Type B pancreatic cell (in vitro differentiated cells): ENCODE measurements around the gene SMARCD1. TPM values are rescaled to one million over a fixed set of nuclear protein-coding genes. Genes with fewer than 3 reads are reported as not detected.
A peak's percentile ranks its signal among the peaks of the same experiment; 100 is the strongest.

ENCODE experiments used
- DNase-seq: peaks from one replicate; pipeline ENCODE4 v3.0.0; 2021; ENCODE audit warnings: mixed read lengths; ENCODE audit not compliant: unreplicated experiment; ENCODE audit errors: extremely low spot score
- H3K27ac Mint-ChIP-seq: 2 replicates; pipeline ENCODE4 v1.8.0; 2021; ENCODE audit warnings: mild to moderate bottlenecking, mixed read lengths
- H3K27me3 Mint-ChIP-seq: 2 replicates; pipeline ENCODE4 v1.8.0; 2021; ENCODE audit warnings: mixed read lengths
- H3K36me3 Mint-ChIP-seq: 2 replicates; pipeline ENCODE4 v1.8.0; 2021; ENCODE audit warnings: mixed read lengths
- H3K4me1 Mint-ChIP-seq: one replicate; pipeline ENCODE4 v1.8.0; 2021; ENCODE audit warnings: mixed read lengths; ENCODE audit not compliant: unreplicated experiment
- H3K4me3 Mint-ChIP-seq: 2 replicates; pipeline ENCODE4 v1.8.0; 2021; ENCODE audit warnings: mild to moderate bottlenecking, mixed read lengths
- H3K9me3 Mint-ChIP-seq: 2 replicates; pipeline ENCODE4 v1.8.0; 2021; ENCODE audit warnings: mixed read lengths
- total RNA-seq: library from RNA; stranded (reverse); gene quantifications from 2 replicates; pipeline ENCODE4 v1.2.1, GENCODE V29; 2021; ENCODE audit warnings: low replicate concordance
- TF ChIP-seq, protein P1 (sequence below): fragments of 200-600 bp; sonication (generic); conservative IDR thresholded peaks from 2 replicates; pipeline ENCODE4 v1.5.0; 2021; ENCODE audit warnings: antibody characterized with exemption, mild to moderate bottlenecking

The SMARCD1 gene
- total RNA-seq, 1 donor from 2014 or later: 100 TPM

GRCh38 chr12:50052964-50053363, 32.2 kb upstream of the SMARCD1 start:
- no peaks in the 10 kb centered on the region for H3K9me3 Mint-ChIP-seq
- DNase-seq: peak; percentile 56
- no peaks in the 10 kb centered on the region for H3K36me3 Mint-ChIP-seq
- peaks cover 64% of the 10 kb centered on the region for H3K27me3 Mint-ChIP-seq
- H3K27ac Mint-ChIP-seq: no peak overlapping the region
- TF ChIP-seq, protein P1, sequence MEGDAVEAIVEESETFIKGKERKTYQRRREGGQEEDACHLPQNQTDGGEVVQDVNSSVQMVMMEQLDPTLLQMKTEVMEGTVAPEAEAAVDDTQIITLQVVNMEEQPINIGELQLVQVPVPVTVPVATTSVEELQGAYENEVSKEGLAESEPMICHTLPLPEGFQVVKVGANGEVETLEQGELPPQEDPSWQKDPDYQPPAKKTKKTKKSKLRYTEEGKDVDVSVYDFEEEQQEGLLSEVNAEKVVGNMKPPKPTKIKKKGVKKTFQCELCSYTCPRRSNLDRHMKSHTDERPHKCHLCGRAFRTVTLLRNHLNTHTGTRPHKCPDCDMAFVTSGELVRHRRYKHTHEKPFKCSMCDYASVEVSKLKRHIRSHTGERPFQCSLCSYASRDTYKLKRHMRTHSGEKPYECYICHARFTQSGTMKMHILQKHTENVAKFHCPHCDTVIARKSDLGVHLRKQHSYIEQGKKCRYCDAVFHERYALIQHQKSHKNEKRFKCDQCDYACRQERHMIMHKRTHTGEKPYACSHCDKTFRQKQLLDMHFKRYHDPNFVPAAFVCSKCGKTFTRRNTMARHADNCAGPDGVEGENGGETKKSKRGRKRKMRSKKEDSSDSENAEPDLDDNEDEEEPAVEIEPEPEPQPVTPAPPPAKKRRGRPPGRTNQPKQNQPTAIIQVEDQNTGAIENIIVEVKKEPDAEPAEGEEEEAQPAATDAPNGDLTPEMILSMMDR: no peak
- H3K4me1 Mint-ChIP-seq: peaks cover 27% of the 10 kb centered on the region
- no peak overlapping the region for H3K4me3 Mint-ChIP-seq

DNA sequence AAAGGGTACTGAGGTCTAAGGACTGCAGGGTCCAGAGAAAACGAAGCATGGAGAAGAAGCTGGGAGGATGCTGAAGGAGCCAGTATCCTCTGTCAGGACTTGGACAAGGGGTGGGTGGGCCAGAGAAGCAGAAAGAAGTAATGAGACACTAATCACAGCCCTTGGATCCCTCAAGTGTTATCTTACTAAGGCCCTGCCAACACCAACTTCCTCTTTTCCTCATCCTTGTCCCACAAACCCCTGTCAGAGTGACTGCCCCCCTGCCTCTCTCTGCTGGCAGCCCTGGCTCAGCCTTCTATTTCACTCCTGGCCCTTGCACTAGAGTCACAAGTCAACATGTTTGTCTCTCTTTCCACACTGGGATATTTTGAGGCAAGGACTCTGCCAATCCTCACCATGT, 31.6 kb upstream of the SMARCD1 start:
- peak overlapping the region; percentile 1 for H3K4me3 Mint-ChIP-seq

DNA sequence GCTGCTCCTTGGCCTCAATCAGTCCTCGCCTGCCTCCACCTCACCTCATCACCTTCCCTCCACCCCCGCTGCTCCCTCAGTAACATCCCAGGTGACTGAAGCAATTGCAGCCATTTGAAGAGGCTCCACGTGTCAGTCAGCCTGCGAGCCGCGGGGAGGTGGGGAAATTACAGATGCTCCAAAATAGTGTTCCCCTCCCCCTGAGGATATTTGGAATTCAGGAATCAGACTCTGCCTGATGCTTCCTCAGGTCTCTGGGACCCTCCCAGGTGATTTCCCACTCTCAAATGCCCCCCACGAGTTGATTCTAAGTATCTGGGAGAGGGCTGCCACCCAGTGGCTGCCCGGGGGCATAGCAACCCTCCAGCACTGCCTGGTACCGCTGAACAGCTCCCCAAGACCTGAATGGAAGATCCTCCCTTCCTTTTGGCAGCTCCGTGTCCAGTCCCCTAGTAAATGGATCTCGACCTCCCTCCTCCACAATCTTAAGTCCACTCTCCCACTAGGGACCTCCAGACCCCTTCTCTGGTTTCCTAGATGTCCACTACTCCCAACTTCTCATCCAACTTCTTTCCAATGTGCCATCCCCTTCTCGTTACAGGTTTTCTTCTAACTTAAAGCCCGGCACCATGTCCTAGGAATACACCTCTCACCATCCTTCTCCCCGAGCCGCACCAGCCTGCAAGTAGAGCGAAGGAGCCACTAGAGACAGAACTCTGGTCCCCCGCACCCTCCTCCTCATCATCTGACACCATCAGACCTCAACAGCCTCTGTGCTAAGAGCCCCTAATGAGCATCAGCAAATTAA, 29.1 kb upstream of the SMARCD1 start:
- peak overlapping the region; percentile 18 for H3K27ac Mint-ChIP-seq
- peaks cover 66% of the 10 kb centered on the region for H3K27me3 Mint-ChIP-seq
- peaks cover 18% of the 10 kb centered on the region for H3K4me1 Mint-ChIP-seq
- TF ChIP-seq, protein P1: peak; percentile 97
- H3K36me3 Mint-ChIP-seq: peaks cover 3% of the 10 kb centered on the region
- DNase-seq: no peak
- H3K9me3 Mint-ChIP-seq: no peaks in the 10 kb centered on the region
- peak overlapping the region; percentile 69 for H3K4me3 Mint-ChIP-seq

More for the DNA sequence above, 31.6 kb upstream of the SMARCD1 start:
- peaks cover 64% of the 10 kb centered on the region for H3K27me3 Mint-ChIP-seq
- H3K9me3 Mint-ChIP-seq: no peaks in the 10 kb centered on the region
- TF ChIP-seq, protein P1: no peak
- DNase-seq: no peak
- H3K4me1 Mint-ChIP-seq: peaks cover 27% of the 10 kb centered on the region
- H3K27ac Mint-ChIP-seq: no peak overlapping the region
- no peaks in the 10 kb centered on the region for H3K36me3 Mint-ChIP-seq

GRCh38 chr12:50056639-50056976, 28.5 kb upstream of the SMARCD1 start:
- Mint-ChIP-seq H3K4me1 (peaks cover 18% of the 10 kb centered on the region), H3K36me3 (peaks cover 7% of the 10 kb centered on the region), H3K4me3 (peak overlapping the region; percentile 95), H3K27ac (peak overlapping the region; percentile 56), H3K27me3 (peaks cover 65% of the 10 kb centered on the region), H3K9me3 (no peaks in the 10 kb centered on the region)
- no peak for DNase-seq
- TF ChIP-seq, protein P1: no peak

DNA sequence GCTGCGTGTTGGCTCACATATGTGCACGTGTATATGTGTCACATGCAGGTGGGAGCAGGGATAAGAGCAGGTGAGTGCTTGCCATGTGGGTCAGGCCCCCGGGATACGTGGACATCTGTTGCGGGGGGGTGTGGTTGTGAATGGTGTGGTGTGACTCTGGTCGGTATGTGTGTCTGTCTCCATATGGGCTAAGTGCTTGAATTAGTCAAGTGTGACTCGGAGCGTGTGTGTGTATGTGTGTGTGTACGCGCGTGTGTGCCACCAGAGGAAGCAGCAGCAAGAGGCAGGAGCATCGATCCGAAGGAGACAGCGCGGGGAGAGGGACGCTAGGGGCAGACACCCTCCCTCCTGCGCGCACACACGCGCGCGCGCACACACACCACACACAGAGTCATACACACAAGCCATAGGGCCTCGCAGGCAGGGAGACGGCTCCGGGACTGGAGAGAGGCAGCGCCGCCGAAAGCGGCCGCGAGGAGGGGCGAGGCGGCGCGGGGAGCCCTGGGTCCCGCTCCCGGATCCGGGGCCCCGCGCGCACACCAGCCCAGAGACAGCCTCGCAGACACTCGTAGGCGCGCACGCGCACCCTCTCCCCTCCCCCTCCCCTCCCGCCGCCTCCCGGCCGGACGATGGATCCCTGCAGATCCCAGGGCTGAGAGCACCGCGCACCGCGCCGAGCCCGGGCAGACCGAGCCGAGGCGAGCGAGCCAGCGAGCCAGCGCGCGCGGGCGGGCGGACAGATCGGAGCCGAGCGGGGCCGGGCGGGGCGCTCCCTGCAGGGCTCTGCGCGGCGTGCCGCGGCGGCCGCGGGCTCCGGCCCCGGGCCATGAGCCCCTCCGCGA, 27.9 kb upstream of the SMARCD1 start, which contains the start of gene ASIC1:
Gene ASIC1 (plus strand): TSS at position 597 of the 842 bp plus-strand sequence. CDS start 1,171 bp downstream, outside the sequence.
- H3K9me3 Mint-ChIP-seq: no peaks in the 10 kb centered on the region
- H3K4me1 Mint-ChIP-seq: peaks cover 18% of the 10 kb centered on the region
- TF ChIP-seq, protein P1: peak; percentile 46
- H3K36me3 Mint-ChIP-seq: peaks cover 7% of the 10 kb centered on the region
- H3K27me3 Mint-ChIP-seq: peaks cover 62% of the 10 kb centered on the region
- peak within 1 kb of the TSS; percentile 56 for H3K27ac Mint-ChIP-seq
- peak within 1 kb of the TSS; percentile 95 for H3K4me3 Mint-ChIP-seq
- peak; percentile 83 for DNase-seq
